IMR-90 (cell line): ENCODE data around the gene BANP. TPM values are rescaled to one million over a fixed set of nuclear protein-coding genes. Genes with fewer than 3 reads are reported as not detected.
A peak's percentile ranks its signal among the peaks of the same experiment; 100 is the strongest.
"Not testable (repeated sequence)": the region's sequence is repeated elsewhere in the genome, so short reads cannot be mapped to it uniquely, and the experiment has no call there.

Experiments
- ATAC-seq: fragments of 200-7000 bp; cut with Tn5 transposase; 2 replicates; pipeline ENCODE4 v1.9.1; 2020; ENCODE audit warnings: low read depth, mild to moderate bottlenecking, moderate library complexity
- BruUV-seq: library from RNA; stranded (reverse); fragments of 400-500 nt; replicated peaks from 2 replicates; lab custom pipeline; 2021; lab: Mats Ljungman, UMichigan
- CTCF ChIA-PET: fragments of 300-600 bp; formaldehyde crosslinking; extraction: SDS; loops from one replicate; lab custom pipeline; 2021; ENCODE audit warnings: antibody characterized with exemption; lab: Yijun Ruan, JAX
- POLR2A ChIA-PET: fragments of 300-600 bp; sonication (Branson Sonifier 250); formaldehyde crosslinking; loops from one replicate; lab custom pipeline; 2022; ENCODE audit warnings: antibody characterized with exemption; ENCODE audit not compliant: unreplicated experiment; lab: Charles Lee
- DNase-seq: peaks from one replicate; pipeline ENCODE4 v3.0.0; 2013
- H2AFZ ChIP-seq: replicated peaks from 2 replicates; pipeline ENCODE3; 2013; ENCODE audit warnings: low read length, mild to moderate bottlenecking; ENCODE audit not compliant: poor library complexity
- H2AK5ac ChIP-seq: 2 replicates; pipeline ENCODE4 v1.6.1; 2013; ENCODE audit warnings: low read depth, low read length, inconsistent platforms
- H2AK9ac ChIP-seq: replicated peaks from 2 replicates; pipeline ENCODE3; 2013; ENCODE audit warnings: mild to moderate bottlenecking, low read depth, low read length, moderate library complexity; ENCODE audit not compliant: poor library complexity
- H2BK120ac ChIP-seq: 2 replicates; pipeline ENCODE4 v1.6.1; 2013; ENCODE audit warnings: low read depth, low read length, inconsistent platforms
- H2BK15ac ChIP-seq: 3 replicates; pipeline ENCODE4 v1.6.1; 2013; ENCODE audit warnings: low read depth, low read length, inconsistent platforms
- H2BK20ac ChIP-seq: 2 replicates; pipeline ENCODE4 v1.6.1; 2013; ENCODE audit warnings: low read depth, mild to moderate bottlenecking, inconsistent platforms, low read length, moderate library complexity
- H2BK5ac ChIP-seq: 2 replicates; pipeline ENCODE4 v1.6.1; 2013; ENCODE audit warnings: mild to moderate bottlenecking, low read depth, low read length, inconsistent platforms; ENCODE audit not compliant: poor library complexity, severe bottlenecking
- H3K14ac ChIP-seq: replicated peaks from 2 replicates; pipeline ENCODE4 v1.6.1; 2013; ENCODE audit warnings: low read depth, low read length, inconsistent platforms
- H3K18ac ChIP-seq: 2 replicates; pipeline ENCODE4 v1.6.1; 2013; ENCODE audit warnings: low read depth, low read length, control low read depth
- H3K23ac ChIP-seq: 2 replicates; pipeline ENCODE4 v1.6.1; 2013; ENCODE audit warnings: low read depth, low read length, inconsistent platforms
- H3K27ac ChIP-seq: 2 replicates; pipeline ENCODE4 v1.5.1; 2013; ENCODE audit warnings: mild to moderate bottlenecking, control low read depth, low read length; ENCODE audit not compliant: insufficient read depth
- H3K27me3 ChIP-seq: 2 replicates; pipeline ENCODE4 v1.6.1; 2013; ENCODE audit warnings: low read length; ENCODE audit not compliant: control insufficient read depth, insufficient read depth
- H3K36me3 ChIP-seq: 2 replicates; pipeline ENCODE4 v1.6.1; 2013; ENCODE audit warnings: low read length, mixed read lengths; ENCODE audit not compliant: control insufficient read depth, insufficient read depth
- H3K4ac ChIP-seq: 2 replicates; pipeline ENCODE4 v1.6.1; 2013; ENCODE audit warnings: low read depth, low read length, inconsistent platforms
- H3K4me1 ChIP-seq: 2 replicates; pipeline ENCODE4 v1.6.1; 2013; ENCODE audit warnings: low read length, mixed read lengths; ENCODE audit not compliant: control insufficient read depth, insufficient read depth
- H3K4me2 ChIP-seq: 2 replicates; pipeline ENCODE4 v1.6.1; 2013; ENCODE audit warnings: low read depth, mild to moderate bottlenecking, control low read depth, low read length, moderate library complexity
- H3K4me3 ChIP-seq: 2 replicates; pipeline ENCODE4 v1.5.1; 2013; ENCODE audit warnings: low read depth, mild to moderate bottlenecking, control low read depth, low read length, moderate library complexity; ENCODE audit not compliant: insufficient read depth
- H3K56ac ChIP-seq: 2 replicates; pipeline ENCODE4 v1.6.1; 2013; ENCODE audit warnings: low read length, inconsistent platforms; ENCODE audit not compliant: insufficient read depth; ENCODE audit errors: extremely low read depth
- H3K79me1 ChIP-seq, 2 experiments: 2 replicates each; pipeline ENCODE4 v1.6.1; 2013; ENCODE audit warnings: low read length in 2 of 2, inconsistent platforms in 1 of 2, low read depth in 1 of 2
- H3K9ac ChIP-seq: 2 replicates; pipeline ENCODE4 v1.6.1; 2013; ENCODE audit warnings: low read depth, low read length, control low read depth
- H3K9me1 ChIP-seq: 2 replicates; pipeline ENCODE4 v1.6.1; 2013; ENCODE audit warnings: low read length, inconsistent platforms; ENCODE audit not compliant: insufficient read depth
- H3K9me3 ChIP-seq: 2 replicates; pipeline ENCODE4 v1.6.1; 2013; ENCODE audit warnings: low read length; ENCODE audit not compliant: control insufficient read depth, insufficient read depth
- H4K20me1 ChIP-seq: 2 replicates; pipeline ENCODE4 v1.6.1; 2013; ENCODE audit warnings: low read length, inconsistent platforms; ENCODE audit not compliant: insufficient read depth
- H4K5ac ChIP-seq: 2 replicates; pipeline ENCODE4 v1.6.1; 2013; ENCODE audit warnings: mild to moderate bottlenecking, low read depth, low read length, control low read depth
- H4K8ac ChIP-seq, 2 experiments: 2 replicates each; pipeline ENCODE4 v1.6.1; 2013; ENCODE audit warnings: low read depth in 2 of 2, low read length in 2 of 2, control low read depth in 1 of 2, inconsistent platforms in 1 of 2
- H4K91ac ChIP-seq: 2 replicates; pipeline ENCODE4 v1.6.1; 2013; ENCODE audit warnings: low read depth, low read length, inconsistent platforms; ENCODE audit not compliant: insufficient read depth
- BHLHE40 ChIP-seq: fragments of 150-350 bp; IDR thresholded peaks from 2 replicates; pipeline ENCODE4 v1.6.1; 2016; ENCODE audit warnings: mild to moderate bottlenecking, low read depth, low read length
- CEBPB ChIP-seq: IDR thresholded peaks from 2 replicates; pipeline ENCODE4 v1.6.1; 2012; ENCODE audit warnings: low read depth, low read length, improper control_type of control experiment
- WGBS, 2 experiments: methylation state at CpG; one replicate each; pipeline versions ENCODE4 v1.1.5 to v1.1.7; 2013; ENCODE audit warnings: missing lambda C conversion rate in 2 of 2; ENCODE audit not compliant: insufficient read length in 1 of 2; ENCODE audit errors: extremely low coverage in 2 of 2; 5-methylcytosine and 5-hydroxymethylcytosine counted together
- dilution Hi-C: fragments of 300-500 bp; cut with HindIII; formaldehyde crosslinking; loops from one replicate; pipeline ENCODE4 v1.14.3; 2018; ENCODE audit warnings: low sequenced_read_pairs; ENCODE audit not compliant: unreplicated experiment
- in situ Hi-C: fragments of 300-500 bp; cut with MboI; formaldehyde crosslinking; loops from 3 replicates; pipeline ENCODE4 v1.14.3; 2019; ENCODE audit warnings: low sequenced_read_pairs, inconsistent platforms, mixed read lengths
- intact Hi-C: fragments of 100-400 bp; cut with micrococcal nuclease; formaldehyde crosslinking; loops from 2 replicates; pipeline ENCODE4 v1.10.0; 2022
- polyA plus RNA-seq, 3 experiments: library from polyadenylated mRNA; depleted of rRNA; stranded (reverse); fragments of >200 nt; gene quantifications; 2 replicates each; pipeline ENCODE4 v1.2.3, GENCODE V29; 2012; ENCODE audit warnings: low replicate concordance in 1 of 3
- total RNA-seq: library from RNA; depleted of rRNA; stranded (reverse); fragments of >200 nt; gene quantifications from 2 replicates; pipeline ENCODE4 v1.2.3, GENCODE V29; 2012

BANP gene
- total and polyA plus RNA-seq, 2 of the 4 experiments (the other 2 are of a cell fraction), result 17.4 to 17.9 TPM

GRCh38 chr16:87911106-87911763 is 40.0 kb upstream of the BANP start:
- H3K4me1 ChIP-seq, H3K9ac ChIP-seq, H3K56ac ChIP-seq, H3K4me2 ChIP-seq, H2AK5ac ChIP-seq, H2AK9ac ChIP-seq, H2BK120ac ChIP-seq, H3K36me3 ChIP-seq, H3K4ac ChIP-seq, H2BK20ac ChIP-seq, H3K4me3 ChIP-seq, in situ Hi-C loops, H3K23ac ChIP-seq, H3K27ac ChIP-seq, H4K91ac ChIP-seq, H4K20me1 ChIP-seq, H2BK5ac ChIP-seq, H4K5ac ChIP-seq, dilution Hi-C loops, H2BK15ac ChIP-seq, H3K18ac ChIP-seq, H3K79me1 ChIP-seq, BruUV-seq, CTCF ChIA-PET, H3K9me1 ChIP-seq, POLR2A ChIA-PET, H3K9me3 ChIP-seq, intact Hi-C loops, H3K14ac ChIP-seq, H4K8ac ChIP-seq, H2AFZ ChIP-seq: not testable (repeated sequence)
- 76% methylated on average over 9 of the region's 23 CpGs; no CpG with 5 or more reads in 1 of the 2 experiments for WGBS, 2 experiments
- peaks cover 24% of the 10 kb centered on the region for H3K27me3 ChIP-seq
- peak; percentile 45; the same call in 1 of the 2 replicates for ATAC-seq
- peak; percentile 71 for DNase-seq
- TF ChIP-seq BHLHE40 (peak; percentile 35; the same call in 1 of the 2 replicates), CEBPB (peak; percentile 62)

- H3K79me1 ChIP-seq, H3K4ac ChIP-seq, H3K36me3 ChIP-seq, in situ Hi-C loops, H2BK15ac ChIP-seq, H2BK120ac ChIP-seq, ATAC-seq, H3K27ac ChIP-seq, dilution Hi-C loops, H3K9ac ChIP-seq, H3K18ac ChIP-seq, H3K14ac ChIP-seq, BruUV-seq, H3K56ac ChIP-seq, H3K9me3 ChIP-seq, intact Hi-C loops, H3K9me1 ChIP-seq, H3K4me1 ChIP-seq, H2AK5ac ChIP-seq, H4K91ac ChIP-seq, CTCF ChIA-PET, H3K23ac ChIP-seq, H3K4me3 ChIP-seq, H4K5ac ChIP-seq, H3K4me2 ChIP-seq, H2AFZ ChIP-seq, H2BK5ac ChIP-seq, H4K8ac ChIP-seq, DNase-seq, H2AK9ac ChIP-seq, H4K20me1 ChIP-seq, H2BK20ac ChIP-seq, POLR2A ChIA-PET: not testable (repeated sequence)
- H3K27me3 ChIP-seq, result peaks cover 22% of the 10 kb centered on the region
- 83% methylated on average over 15 of the region's 18 CpGs; no CpG with 5 or more reads in 1 of the 2 experiments for WGBS, 2 experiments
These were observed 38.5 kb upstream of the BANP start for GRCh38 chr16:87912691-87913090.
